ENCODE results near the gene CREB3L2. TPM values are rescaled to one million over a fixed set of nuclear protein-coding genes. Genes with fewer than 3 reads are reported as not detected.
"Not testable (repeated sequence)": the region's sequence is repeated elsewhere in the genome, so short reads cannot be mapped to it uniquely, and the experiment has no call there.

The CREB3L2 gene
- total RNA-seq, 1 donor from 2014 or later = 50.6 TPM

- no peak overlapping the region for H3K4me3 Mint-ChIP-seq (ENCODE audit: unreplicated experiment)
- no peak for DNase-seq (ENCODE audit: low spot score)
- peaks cover 6% of the 10 kb centered on the region for H3K4me1 Mint-ChIP-seq (ENCODE audit: unreplicated experiment)
- H3K9me3 Mint-ChIP-seq (ENCODE audit: unreplicated experiment) = no peaks in the 10 kb centered on the region
- peaks cover 31% of the 10 kb centered on the region for H3K36me3 Mint-ChIP-seq (ENCODE audit: low read depth, unreplicated experiment)
- H3K27me3 Mint-ChIP-seq (ENCODE audit: unreplicated experiment) = no peaks in the 10 kb centered on the region
- TF ChIP-seq CTCF (IDR thresholded peaks at IDR 0.05; ENCODE audit: unreplicated experiment) = no peak
- no peak overlapping the region for H3K27ac Mint-ChIP-seq (ENCODE audit: unreplicated experiment)
Measured at GRCh38 chr7:137927386-137927785, 74.5 kb downstream of the CREB3L2 start.

GRCh38 chr7:137926206-137926605 is 75.7 kb downstream of the CREB3L2 start:
- DNase-seq (ENCODE audit: low spot score); H3K27ac Mint-ChIP-seq (ENCODE audit: unreplicated experiment); H3K4me1 Mint-ChIP-seq (ENCODE audit: unreplicated experiment); H3K27me3 Mint-ChIP-seq (ENCODE audit: unreplicated experiment); H3K9me3 Mint-ChIP-seq (ENCODE audit: unreplicated experiment): not testable (repeated sequence)
- peak overlapping the region; percentile 59 for H3K4me3 Mint-ChIP-seq (ENCODE audit: unreplicated experiment)
- peaks cover 36% of the 10 kb centered on the region for H3K36me3 Mint-ChIP-seq (ENCODE audit: low read depth, unreplicated experiment)

- H3K27ac Mint-ChIP-seq (ENCODE audit: unreplicated experiment) = no peak overlapping the region
- TF ChIP-seq CTCF (IDR thresholded peaks at IDR 0.05; ENCODE audit: unreplicated experiment) = no peak
Measured at GRCh38 chr7:137925754-137926153, 76.1 kb downstream of the CREB3L2 start.

GRCh38 chr7:137925091-137925490 is 76.8 kb downstream of the CREB3L2 start:
- peaks cover 5% of the 10 kb centered on the region for H3K4me1 Mint-ChIP-seq (ENCODE audit: unreplicated experiment)

More at GRCh38 chr7:137925754-137926153, 76.1 kb downstream of the CREB3L2 start:
- Mint-ChIP-seq H3K9me3 (ENCODE audit: unreplicated experiment) (no peaks in the 10 kb centered on the region), H3K36me3 (ENCODE audit: low read depth, unreplicated experiment) (peaks cover 39% of the 10 kb centered on the region), H3K4me3 (ENCODE audit: unreplicated experiment) (peak overlapping the region; percentile 29), H3K4me1 (ENCODE audit: unreplicated experiment) (peaks cover 5% of the 10 kb centered on the region), H3K27me3 (ENCODE audit: unreplicated experiment) (no peaks in the 10 kb centered on the region)
- DNase-seq (ENCODE audit: low spot score) = no peak

GRCh38 chr7:137923380-137923779 is 78.5 kb downstream of the CREB3L2 start:
- Mint-ChIP-seq H3K36me3 (ENCODE audit: low read depth, unreplicated experiment) (peaks cover 32% of the 10 kb centered on the region), H3K27me3 (ENCODE audit: unreplicated experiment) (no peaks in the 10 kb centered on the region), H3K4me1 (ENCODE audit: unreplicated experiment) (peaks cover 9% of the 10 kb centered on the region), H3K9me3 (ENCODE audit: unreplicated experiment) (no peaks in the 10 kb centered on the region), H3K27ac (ENCODE audit: unreplicated experiment) (no peak overlapping the region), H3K4me3 (ENCODE audit: unreplicated experiment) (no peak overlapping the region)
- no peak for DNase-seq (ENCODE audit: low spot score)
- no peak for TF ChIP-seq CTCF (IDR thresholded peaks at IDR 0.05; ENCODE audit: unreplicated experiment)

More at GRCh38 chr7:137925091-137925490, 76.8 kb downstream of the CREB3L2 start:
- Mint-ChIP-seq H3K36me3 (ENCODE audit: low read depth, unreplicated experiment) (peaks cover 35% of the 10 kb centered on the region), H3K9me3 (ENCODE audit: unreplicated experiment) (no peaks in the 10 kb centered on the region), H3K27me3 (ENCODE audit: unreplicated experiment) (no peaks in the 10 kb centered on the region), H3K27ac (ENCODE audit: unreplicated experiment) (no peak overlapping the region), H3K4me3 (ENCODE audit: unreplicated experiment) (no peak overlapping the region)
- TF ChIP-seq CTCF (IDR thresholded peaks at IDR 0.05; ENCODE audit: unreplicated experiment) = no peak
- DNase-seq (ENCODE audit: low spot score) = no peak
